HEK293 (cell line): ENCODE measurements around the gene RFC1.

Experiments used
- CTCF ChIA-PET: fragments of 350-600 bp; formaldehyde crosslinking; extraction: SDS; loops from one replicate; lab custom pipeline; 2021; ENCODE audit warnings: antibody characterized with exemption; lab: Yijun Ruan, JAX
- POLR2A ChIA-PET: fragments of 300-600 bp; formaldehyde crosslinking; extraction: SDS; loops from one replicate; lab custom pipeline; 2020; ENCODE audit warnings: antibody characterized with exemption, inconsistent platforms; lab: Yijun Ruan, JAX
- H3K27ac ChIP-seq: fragments of 200-500 bp; sonication (Bioruptor generic); 2 replicates; pipeline ENCODE4 v1.5.1; 2014; ENCODE audit warnings: low read depth, low read length, control low read depth, inconsistent platforms; ENCODE audit errors: extremely low read depth
- H3K36me3 ChIP-seq, 2 experiments: fragments of 200-500 bp in 1 of 2; sonication (Bioruptor generic) in 1 of 2; 1 replicate in 1 of 2; 2 replicates in 1 of 2; pipeline ENCODE4 v1.5.1; 2014 to 2017; ENCODE audit warnings: inconsistent platforms in 2 of 2, low read length in 2 of 2; ENCODE audit not compliant: control insufficient read depth in 2 of 2, insufficient read depth in 1 of 2
- H3K4me1 ChIP-seq: fragments of 200-500 bp; sonication (Bioruptor generic); 2 replicates; pipeline ENCODE4 v1.5.1; 2014; ENCODE audit warnings: mild to moderate bottlenecking, low read length, inconsistent platforms; ENCODE audit not compliant: control insufficient read depth, insufficient read depth
- H3K4me3 ChIP-seq: 2 replicates; pipeline ENCODE4 v1.5.1; 2011; ENCODE audit warnings: low read depth, mild to moderate bottlenecking, control low read depth, low read length, moderate library complexity
- H3K9me3 ChIP-seq: fragments of 200-500 bp; sonication (Bioruptor generic); 2 replicates; pipeline ENCODE4 v1.5.1; 2014; ENCODE audit warnings: low read depth, low read length, inconsistent platforms; ENCODE audit not compliant: control insufficient read depth, insufficient read depth
- EGR2 ChIP-seq: fragments of 450-650 bp; formaldehyde crosslinking; IDR thresholded peaks from 2 replicates; pipeline ENCODE4 v1.5.1; 2016; ENCODE audit warnings: low read depth, missing biosample characterization, missing genetic modification characterization
- IKZF3 ChIP-seq: fragments of 450-650 bp; IDR thresholded peaks from 2 replicates; pipeline ENCODE4 v1.5.0; 2018; ENCODE audit warnings: missing biosample characterization, mild to moderate bottlenecking, missing genetic modification characterization, moderate library complexity
- KLF17 ChIP-seq: fragments of 450-650 bp; formaldehyde crosslinking; IDR thresholded peaks from 2 replicates; pipeline ENCODE4 v1.5.1; 2016; ENCODE audit warnings: missing biosample characterization, missing genetic modification characterization
- KLF7 ChIP-seq: fragments of 450-650 bp; formaldehyde crosslinking; IDR thresholded peaks from 2 replicates; pipeline ENCODE4 v1.5.1; 2016; ENCODE audit warnings: missing biosample characterization, missing genetic modification characterization, borderline replicate concordance
- PRDM6 ChIP-seq: fragments of 450-650 bp; formaldehyde crosslinking; IDR thresholded peaks from 2 replicates; pipeline ENCODE4 v1.5.1; 2017; ENCODE audit warnings: missing biosample characterization, missing genetic modification characterization
- SP3 ChIP-seq: fragments of 450-650 bp; formaldehyde crosslinking; IDR thresholded peaks from 2 replicates; pipeline ENCODE4 v1.5.1; 2016; ENCODE audit warnings: missing biosample characterization, missing genetic modification characterization
- ZBTB44 ChIP-seq: fragments of 450-650 bp; IDR thresholded peaks from 2 replicates; pipeline ENCODE4 v1.5.1; 2018; ENCODE audit warnings: missing biosample characterization, mild to moderate bottlenecking, missing genetic modification characterization
- ZFHX2 ChIP-seq: fragments of 450-650 bp; formaldehyde crosslinking; conservative IDR thresholded peaks from 2 replicates; pipeline ENCODE4 v1.5.1; 2016; ENCODE audit warnings: missing biosample characterization, missing genetic modification characterization
- ZNF146 ChIP-seq: fragments of 450-650 bp; formaldehyde crosslinking; IDR thresholded peaks from 2 replicates; pipeline ENCODE4 v1.5.1; 2016; ENCODE audit warnings: missing biosample characterization, missing genetic modification characterization
- ZNF155 ChIP-seq: fragments of 450-650 bp; formaldehyde crosslinking; IDR thresholded peaks from 2 replicates; pipeline ENCODE4 v1.5.1; 2016; ENCODE audit warnings: missing biosample characterization, missing genetic modification characterization
- ZNF174 ChIP-seq: fragments of 450-650 bp; formaldehyde crosslinking; IDR thresholded peaks from 2 replicates; pipeline ENCODE4 v1.5.0; 2017; ENCODE audit warnings: missing biosample characterization, mild to moderate bottlenecking, missing genetic modification characterization
- ZNF18 ChIP-seq: fragments of 450-650 bp; formaldehyde crosslinking; IDR thresholded peaks from 2 replicates; pipeline ENCODE4 v1.5.1; 2016; ENCODE audit warnings: missing biosample characterization, missing genetic modification characterization
- ZNF202 ChIP-seq: fragments of 450-650 bp; formaldehyde crosslinking; IDR thresholded peaks from 2 replicates; pipeline ENCODE4 v1.5.1; 2016; ENCODE audit warnings: missing biosample characterization, missing genetic modification characterization, borderline replicate concordance
- ZNF223 ChIP-seq: fragments of 450-650 bp; formaldehyde crosslinking; IDR thresholded peaks from 2 replicates; pipeline ENCODE4 v1.5.1; 2016; ENCODE audit warnings: missing biosample characterization, missing genetic modification characterization
- ZNF362 ChIP-seq: fragments of 450-650 bp; formaldehyde crosslinking; IDR thresholded peaks from 2 replicates; pipeline ENCODE4 v1.5.1; 2016; ENCODE audit warnings: missing biosample characterization, missing genetic modification characterization
- ZNF37A ChIP-seq: fragments of 450-650 bp; IDR thresholded peaks from 2 replicates; pipeline ENCODE4 v1.5.1; 2018; ENCODE audit warnings: missing biosample characterization, missing genetic modification characterization
- ZNF423 ChIP-seq: fragments of 450-650 bp; formaldehyde crosslinking; IDR thresholded peaks from 2 replicates; pipeline ENCODE4 v1.5.1; 2016; ENCODE audit warnings: missing biosample characterization, missing genetic modification characterization
- ZNF555 ChIP-seq: fragments of 450-650 bp; formaldehyde crosslinking; conservative IDR thresholded peaks from 2 replicates; pipeline ENCODE4 v1.5.1; 2017; ENCODE audit warnings: missing biosample characterization, mild to moderate bottlenecking, missing genetic modification characterization, inconsistent platforms
- ZNF596 ChIP-seq: fragments of 450-650 bp; IDR thresholded peaks from 2 replicates; pipeline ENCODE4 v1.5.0; 2018; ENCODE audit warnings: missing biosample characterization, mild to moderate bottlenecking, missing genetic modification characterization, moderate library complexity
- ZNF621 ChIP-seq: fragments of 450-650 bp; formaldehyde crosslinking; IDR thresholded peaks from 2 replicates; pipeline ENCODE4 v1.5.1; 2017; ENCODE audit warnings: missing biosample characterization, missing genetic modification characterization
- ZNF677 ChIP-seq: fragments of 450-650 bp; IDR thresholded peaks from 2 replicates; pipeline ENCODE4 v1.5.0; 2018; ENCODE audit warnings: missing biosample characterization, mild to moderate bottlenecking, missing genetic modification characterization, moderate library complexity

Gene RFC1

GRCh38 chr4:39255871-39256270 lies 110.3 kb downstream of the RFC1 start (continued):
- TF ChIP-seq ZNF362 (tag by site-specific recombination) (no peak), KLF17 (no peak), ZNF174 (no peak), ZNF223 (tag by site-specific recombination) (no peak), PRDM6 (no peak), ZBTB44 (tag by site-specific recombination) (no peak)
- TF ChIP-seq, all 188 proteins: peak for 0

GRCh38 chr4:39255266-39255665 lies 110.9 kb downstream of the RFC1 start:
- CTCF ChIA-PET, result no interaction called here
- Histone ChIP-seq H3K27ac (no peak overlapping the region), H3K36me3 (peaks cover 0 to 25% of the 10 kb centered on the region in 2 experiments; a peak in 1 of 3 replicates), H3K4me3 (no peak overlapping the region), H3K4me1 (no peaks in the 10 kb centered on the region), H3K9me3 (no peaks in the 10 kb centered on the region)
- TF ChIP-seq EGR2 (tag by site-specific recombination), result peak; percentile 46; the same call in 1 of the 2 replicates
- no peak for TF ChIP-seq KLF7 (tag by site-specific recombination)
- no peak for TF ChIP-seq ZNF677 (tag by site-specific recombination)
- TF ChIP-seq ZNF596 (tag by site-specific recombination), result no peak
- peak; percentile 36; the same call in 1 of the 2 replicates for TF ChIP-seq ZFHX2
- POLR2A ChIA-PET, result no interaction called here

GRCh38 chr4:39243462-39243861 lies 122.7 kb downstream of the RFC1 start:
- H3K36me3 ChIP-seq, result peaks cover 0 to 13% of the 10 kb centered on the region in 2 experiments; a peak in 2 of 3 replicates
- no peak overlapping the region for H3K4me3 ChIP-seq
- no peaks in the 10 kb centered on the region for H3K4me1 ChIP-seq
- POLR2A ChIA-PET, result no interaction called here
- H3K9me3 ChIP-seq, result no peaks in the 10 kb centered on the region
- no peak overlapping the region for H3K27ac ChIP-seq
- CTCF ChIA-PET, result interaction anchor here (0.6 kb wide), 1 partner anchor 628 kb away, joined by 4 read pairs; no protein-coding TSS in a partner anchor
- TF ChIP-seq ZNF621 (tag by site-specific recombination) (no peak), ZNF202 (tag by site-specific recombination) (no peak), ZNF18 (no peak), ZNF155 (no peak), ZNF146 (tag by site-specific recombination) (no peak), ZNF37A (tag by site-specific recombination) (no peak), IKZF3 (tag by site-specific recombination) (no peak), ZNF423 (tag by site-specific recombination) (no peak), SP3 (tag by site-specific recombination) (no peak), ZNF555 (tag by site-specific recombination) (no peak)
